Measurements from ENCODE around the gene TOB2.
"Not testable (repeated sequence)": the region's sequence is repeated elsewhere in the genome, so short reads cannot be mapped to it uniquely, and the experiment has no call there.

TOB2 gene

GRCh38 chr22:41460071-41460470, 13.5 kb upstream of the TOB2 start:
- H3K36me3 ChIP-seq (ENCODE audit: control insufficient read depth, insufficient read depth, low read length) = peaks cover 74% of the 10 kb centered on the region
- not testable (repeated sequence) for H3K27ac ChIP-seq (ENCODE audit: low read depth, low read length, severe bottlenecking); H3K4me1 ChIP-seq (ENCODE audit: control insufficient read depth, insufficient read depth, low read length, poor library complexity, severe bottlenecking); H3K9me3 ChIP-seq (ENCODE audit: control insufficient read depth, low read length); H3K4me3 ChIP-seq (ENCODE audit: extremely low read depth, insufficient read depth, low read length, poor library complexity, severe bottlenecking)
- 81 to 100% methylated on average over 1 to 2 of the region's 5 CpGs for WGBS, 2 experiments (ENCODE audit: insufficient coverage in 2 of 2)

- Histone ChIP-seq H3K4me1 (ENCODE audit: control insufficient read depth, insufficient read depth, low read length, poor library complexity, severe bottlenecking) (no peaks in the 10 kb centered on the region), H3K27ac (ENCODE audit: low read depth, low read length, severe bottlenecking) (no peak overlapping the region), H3K36me3 (ENCODE audit: control insufficient read depth, insufficient read depth, low read length) (peaks cover 68% of the 10 kb centered on the region), H3K9me3 (ENCODE audit: control insufficient read depth, low read length) (no peaks in the 10 kb centered on the region), H3K4me3 (ENCODE audit: extremely low read depth, insufficient read depth, low read length, poor library complexity, severe bottlenecking) (no peak overlapping the region)
- no CpG with 5 or more reads among the region's 1 CpG for WGBS, 2 experiments (ENCODE audit: insufficient coverage in 2 of 2)
Measured at GRCh38 chr22:41459431-41459830, 12.8 kb upstream of the TOB2 start.

GRCh38 chr22:41458161-41458728, 11.6 kb upstream of the TOB2 start:
- H3K4me1 ChIP-seq (ENCODE audit: control insufficient read depth, insufficient read depth, low read length, poor library complexity, severe bottlenecking) = no peaks in the 10 kb centered on the region
- 92 to 98% methylated on average over 4 to 5 of the region's 7 CpGs for WGBS, 2 experiments (ENCODE audit: insufficient coverage in 2 of 2)
- peaks cover 56% of the 10 kb centered on the region for H3K36me3 ChIP-seq (ENCODE audit: control insufficient read depth, insufficient read depth, low read length)
- H3K4me3 ChIP-seq (ENCODE audit: extremely low read depth, insufficient read depth, low read length, poor library complexity, severe bottlenecking) = no peak overlapping the region
- H3K27ac ChIP-seq (ENCODE audit: low read depth, low read length, severe bottlenecking) = no peak overlapping the region
- H3K9me3 ChIP-seq (ENCODE audit: control insufficient read depth, low read length) = no peaks in the 10 kb centered on the region

GRCh38 chr22:41448189-41448808, 1.7 kb upstream of the TOB2 start:
- H3K4me1 ChIP-seq (ENCODE audit: control insufficient read depth, insufficient read depth, low read length, poor library complexity, severe bottlenecking) = peaks cover 6% of the 10 kb centered on the region
- 0 to 1% methylated on average over 11 to 20 of the region's 28 CpGs for WGBS, 2 experiments (ENCODE audit: insufficient coverage in 2 of 2)
- H3K4me3 ChIP-seq (ENCODE audit: extremely low read depth, insufficient read depth, low read length, poor library complexity, severe bottlenecking) = peak overlapping the region; percentile 100
- H3K27ac ChIP-seq (ENCODE audit: low read depth, low read length, severe bottlenecking) = peak overlapping the region; percentile 94
- no peaks in the 10 kb centered on the region for H3K9me3 ChIP-seq (ENCODE audit: control insufficient read depth, low read length)
- H3K36me3 ChIP-seq (ENCODE audit: control insufficient read depth, insufficient read depth, low read length) = peaks cover 18% of the 10 kb centered on the region

GRCh38 chr22:41447435-41448188, 1.0 kb upstream of the TOB2 start:
- Histone ChIP-seq H3K36me3 (ENCODE audit: control insufficient read depth, insufficient read depth, low read length) (peaks cover 25% of the 10 kb centered on the region), H3K4me3 (ENCODE audit: extremely low read depth, insufficient read depth, low read length, poor library complexity, severe bottlenecking) (peak overlapping the region; percentile 100)
- 0% methylated on average over 44 to 47 of the region's 63 CpGs for WGBS, 2 experiments (ENCODE audit: insufficient coverage in 2 of 2)

GRCh38 chr22:41446057-41446501, 522 bp downstream of the TOB2 start:
- Histone ChIP-seq H3K4me1 (ENCODE audit: control insufficient read depth, insufficient read depth, low read length, poor library complexity, severe bottlenecking) (peaks cover 6% of the 10 kb centered on the region), H3K36me3 (ENCODE audit: control insufficient read depth, insufficient read depth, low read length) (peaks cover 39% of the 10 kb centered on the region), H3K27ac (ENCODE audit: low read depth, low read length, severe bottlenecking) (peak overlapping the region; percentile 92), H3K9me3 (ENCODE audit: control insufficient read depth, low read length) (no peaks in the 10 kb centered on the region), H3K4me3 (ENCODE audit: extremely low read depth, insufficient read depth, low read length, poor library complexity, severe bottlenecking) (peak overlapping the region; percentile 100)
- 0% methylated on average over 4 to 13 of the region's 34 CpGs for WGBS, 2 experiments (ENCODE audit: insufficient coverage in 2 of 2)

More at GRCh38 chr22:41447435-41448188, 1.0 kb upstream of the TOB2 start:
- Histone ChIP-seq H3K27ac (ENCODE audit: low read depth, low read length, severe bottlenecking) (peak overlapping the region; percentile 94), H3K9me3 (ENCODE audit: control insufficient read depth, low read length) (no peaks in the 10 kb centered on the region), H3K4me1 (ENCODE audit: control insufficient read depth, insufficient read depth, low read length, poor library complexity, severe bottlenecking) (peaks cover 6% of the 10 kb centered on the region)

- Histone ChIP-seq H3K27ac (ENCODE audit: low read depth, low read length, severe bottlenecking) (peak overlapping the region; percentile 92), H3K36me3 (ENCODE audit: control insufficient read depth, insufficient read depth, low read length) (peaks cover 45% of the 10 kb centered on the region), H3K4me1 (ENCODE audit: control insufficient read depth, insufficient read depth, low read length, poor library complexity, severe bottlenecking) (peaks cover 6% of the 10 kb centered on the region), H3K4me3 (ENCODE audit: extremely low read depth, insufficient read depth, low read length, poor library complexity, severe bottlenecking) (peak overlapping the region; percentile 100), H3K9me3 (ENCODE audit: control insufficient read depth, low read length) (no peaks in the 10 kb centered on the region)
- 0% methylated on average over 8 to 11 of the region's 22 CpGs for WGBS, 2 experiments (ENCODE audit: insufficient coverage in 2 of 2)
Measured at GRCh38 chr22:41445129-41446056, 1.2 kb downstream of the TOB2 start.

- peak overlapping the region; percentile 100 for H3K4me3 ChIP-seq (ENCODE audit: extremely low read depth, insufficient read depth, low read length, poor library complexity, severe bottlenecking)
- H3K27ac ChIP-seq (ENCODE audit: low read depth, low read length, severe bottlenecking) = peak overlapping the region; percentile 92
- whole genome bisulfite sequencing, 2 experiments (ENCODE audit: insufficient coverage in 2 of 2) = 1% methylated on average over 18 to 27 of the region's 35 CpGs
- peaks cover 53% of the 10 kb centered on the region for H3K36me3 ChIP-seq (ENCODE audit: control insufficient read depth, insufficient read depth, low read length)
- peaks cover 9% of the 10 kb centered on the region for H3K4me1 ChIP-seq (ENCODE audit: control insufficient read depth, insufficient read depth, low read length, poor library complexity, severe bottlenecking)
- no peaks in the 10 kb centered on the region for H3K9me3 ChIP-seq (ENCODE audit: control insufficient read depth, low read length)
Measured at GRCh38 chr22:41444360-41445128, 2.1 kb downstream of the TOB2 start.

GRCh38 chr22:41442240-41442792, 4.3 kb downstream of the TOB2 start:
- no peaks in the 10 kb centered on the region for H3K9me3 ChIP-seq (ENCODE audit: control insufficient read depth, low read length)
- peaks cover 13% of the 10 kb centered on the region for H3K4me1 ChIP-seq (ENCODE audit: control insufficient read depth, insufficient read depth, low read length, poor library complexity, severe bottlenecking)
- 100% methylated on average over 1 to 2 of the region's 2 CpGs for WGBS, 2 experiments (ENCODE audit: insufficient coverage in 2 of 2)
- no peak overlapping the region for H3K27ac ChIP-seq (ENCODE audit: low read depth, low read length, severe bottlenecking)
- no peak overlapping the region for H3K4me3 ChIP-seq (ENCODE audit: extremely low read depth, insufficient read depth, low read length, poor library complexity, severe bottlenecking)
- peaks cover 63% of the 10 kb centered on the region for H3K36me3 ChIP-seq (ENCODE audit: control insufficient read depth, insufficient read depth, low read length)
